ENCODE results near the gene ANAPC5.
A peak's percentile ranks its signal among the peaks of the same experiment; 100 is the strongest.
"Not testable (repeated sequence)": the region's sequence is repeated elsewhere in the genome, so short reads cannot be mapped to it uniquely, and the experiment has no call there.

The ANAPC5 gene, protein sequence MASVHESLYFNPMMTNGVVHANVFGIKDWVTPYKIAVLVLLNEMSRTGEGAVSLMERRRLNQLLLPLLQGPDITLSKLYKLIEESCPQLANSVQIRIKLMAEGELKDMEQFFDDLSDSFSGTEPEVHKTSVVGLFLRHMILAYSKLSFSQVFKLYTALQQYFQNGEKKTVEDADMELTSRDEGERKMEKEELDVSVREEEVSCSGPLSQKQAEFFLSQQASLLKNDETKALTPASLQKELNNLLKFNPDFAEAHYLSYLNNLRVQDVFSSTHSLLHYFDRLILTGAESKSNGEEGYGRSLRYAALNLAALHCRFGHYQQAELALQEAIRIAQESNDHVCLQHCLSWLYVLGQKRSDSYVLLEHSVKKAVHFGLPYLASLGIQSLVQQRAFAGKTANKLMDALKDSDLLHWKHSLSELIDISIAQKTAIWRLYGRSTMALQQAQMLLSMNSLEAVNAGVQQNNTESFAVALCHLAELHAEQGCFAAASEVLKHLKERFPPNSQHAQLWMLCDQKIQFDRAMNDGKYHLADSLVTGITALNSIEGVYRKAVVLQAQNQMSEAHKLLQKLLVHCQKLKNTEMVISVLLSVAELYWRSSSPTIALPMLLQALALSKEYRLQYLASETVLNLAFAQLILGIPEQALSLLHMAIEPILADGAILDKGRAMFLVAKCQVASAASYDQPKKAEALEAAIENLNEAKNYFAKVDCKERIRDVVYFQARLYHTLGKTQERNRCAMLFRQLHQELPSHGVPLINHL

DNA sequence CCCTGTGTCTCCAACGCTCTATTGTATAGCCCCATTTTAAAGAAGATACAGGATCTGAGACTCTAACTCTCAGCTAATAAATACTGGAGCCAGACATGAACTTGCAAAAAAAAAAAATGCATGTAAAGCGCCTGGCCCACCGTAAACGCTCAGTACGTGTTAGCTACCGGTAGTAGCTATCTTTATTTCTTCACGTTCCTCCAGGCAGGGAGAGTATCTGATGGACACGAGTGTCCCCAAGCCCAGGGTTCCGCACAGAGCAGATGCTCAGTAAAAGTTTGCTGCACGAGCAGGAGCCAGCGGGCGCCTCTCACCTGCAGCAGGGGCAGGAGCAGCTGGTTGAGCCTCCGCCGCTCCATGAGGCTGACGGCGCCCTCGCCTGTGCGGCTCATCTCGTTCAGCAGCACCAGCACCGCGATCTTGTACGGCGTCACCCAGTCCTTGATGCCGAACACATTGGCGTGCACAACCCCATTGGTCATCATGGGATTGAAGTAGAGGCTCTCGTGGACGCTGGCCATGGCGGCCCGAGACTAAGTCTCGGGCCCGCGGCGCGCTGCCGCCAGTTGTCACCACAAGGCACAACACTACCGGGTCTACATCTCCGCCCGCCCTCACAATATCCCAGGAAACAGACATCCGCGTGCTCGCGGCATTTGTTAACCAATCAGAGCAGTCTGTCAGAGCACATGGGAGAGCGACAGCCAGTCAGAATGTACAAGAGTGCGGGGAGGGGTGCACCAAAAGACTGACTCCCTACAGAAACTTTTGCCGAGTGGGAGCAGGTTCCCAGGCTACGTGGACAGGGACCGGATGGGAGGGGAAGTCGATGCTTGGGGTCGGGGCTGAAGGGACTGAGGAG, at the start of gene ANAPC5:
TSS of gene ANAPC5 (minus strand) at position 592 of the 862 bp plus-strand sequence. CDS start at position 521, 71 bp downstream.
- peak; percentile 97 for DNase-seq

DNA sequence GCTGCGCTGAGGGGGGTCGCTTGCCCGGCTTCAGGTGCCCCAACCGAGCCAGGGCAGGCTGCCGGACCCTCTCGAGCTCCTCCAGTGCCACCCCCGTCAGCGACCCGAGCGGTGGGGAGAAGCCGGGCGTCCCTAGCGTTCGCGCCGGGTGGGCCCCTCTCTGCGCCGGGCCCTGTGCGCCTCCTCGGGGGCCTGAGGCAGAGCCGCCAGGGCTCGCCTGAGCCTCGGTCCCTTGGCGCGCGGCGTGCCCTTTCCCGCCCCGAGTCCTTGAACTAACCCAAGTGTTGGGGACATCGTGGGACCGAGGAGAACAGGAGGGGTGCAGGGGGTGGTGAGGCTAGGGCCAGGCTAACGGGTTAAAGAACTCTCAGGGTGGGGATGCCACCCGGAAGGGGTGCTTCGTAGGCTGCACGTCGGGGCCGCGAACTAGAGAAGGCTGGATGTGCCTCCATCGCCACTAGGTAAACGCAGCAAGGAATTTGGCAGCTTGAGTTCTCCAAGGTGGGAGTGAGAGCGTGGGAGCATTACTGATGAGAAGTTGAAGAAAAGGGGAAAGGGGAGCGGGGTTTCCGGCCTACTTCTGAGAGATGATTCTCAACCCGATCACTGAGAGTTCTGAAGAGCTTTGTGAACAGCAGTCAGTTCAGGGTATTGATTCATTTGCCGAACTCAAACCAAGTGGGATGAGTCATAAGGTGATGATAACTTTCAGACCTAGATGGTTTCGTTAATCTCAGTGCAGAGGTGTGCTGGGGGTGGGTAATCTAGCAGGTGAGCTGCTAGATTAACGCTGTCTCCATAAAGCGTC, 48.3 kb upstream of the ANAPC5 start:
- DNase-seq: peak; percentile 22

DNA sequence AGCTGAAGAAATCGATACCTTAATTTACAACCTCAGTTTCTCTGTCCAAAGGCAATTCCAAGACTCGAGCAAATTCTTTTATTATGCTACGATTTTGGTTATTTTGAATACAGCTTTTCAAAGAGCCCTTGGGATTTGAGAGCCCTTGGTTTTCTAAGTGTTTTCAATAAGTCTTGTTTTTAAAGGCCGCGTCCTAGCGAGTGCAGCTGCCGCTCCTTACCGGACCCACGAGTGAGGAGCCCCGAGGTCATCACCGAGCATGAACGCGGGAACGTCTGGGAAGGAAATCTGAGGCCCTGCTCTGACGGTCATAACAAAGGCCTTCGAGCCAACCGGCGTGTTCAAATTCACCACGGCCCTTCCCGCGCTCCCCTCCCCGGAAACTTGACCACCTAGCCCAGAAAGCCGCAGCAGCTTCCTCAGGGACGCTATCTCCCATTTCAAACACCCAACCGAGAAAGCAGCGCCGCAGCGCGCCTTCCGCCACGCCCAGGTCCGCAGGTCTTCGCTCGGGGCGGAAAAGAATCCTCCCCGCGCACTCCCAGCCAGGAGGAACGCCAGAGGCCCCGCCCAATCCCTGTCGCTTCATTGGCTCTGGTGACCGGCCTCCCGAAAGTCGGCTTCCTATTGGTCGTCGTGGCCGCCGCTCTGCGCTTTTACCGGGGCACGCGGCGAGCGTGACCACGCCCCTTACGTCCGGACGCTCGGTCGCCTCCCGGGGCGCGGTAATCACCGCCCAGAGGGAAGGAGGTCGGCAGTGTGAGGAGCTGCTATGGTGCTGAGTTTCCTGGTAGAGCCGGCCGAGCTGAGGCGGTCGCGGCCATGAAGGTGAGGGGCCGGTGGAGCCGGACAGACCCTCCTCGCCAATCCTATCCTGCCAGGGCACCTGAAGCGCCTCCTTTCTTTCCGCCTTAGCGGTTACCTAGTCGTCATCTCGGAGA, 47.5 kb upstream of the ANAPC5 start, which contains the start of gene RNF34:
TSS of gene RNF34 (plus strand) at position 728 of the 941 bp plus-strand sequence. CDS start at position 823, 95 bp downstream.
- DNase-seq: peak; percentile 98

DNA sequence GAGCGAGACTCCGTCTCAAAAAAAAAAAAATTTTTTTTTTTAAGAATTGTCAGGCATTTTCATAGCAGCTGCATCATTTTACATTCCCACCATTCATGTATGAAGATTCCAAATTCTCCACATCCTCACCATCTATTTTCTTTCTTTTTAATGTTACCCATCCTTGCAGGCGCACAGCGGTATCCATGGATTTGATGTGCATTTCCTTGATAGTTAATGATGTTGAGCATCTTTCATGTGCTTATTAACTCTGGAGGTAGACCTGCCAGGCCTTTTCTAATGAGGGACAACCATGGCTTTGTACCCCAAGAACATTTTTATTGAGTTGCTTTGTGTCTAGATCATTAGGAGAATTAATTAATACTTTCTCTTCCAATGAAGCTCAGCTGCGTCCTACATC, 46.1 kb upstream of the ANAPC5 start:
- no peak for DNase-seq

DNA sequence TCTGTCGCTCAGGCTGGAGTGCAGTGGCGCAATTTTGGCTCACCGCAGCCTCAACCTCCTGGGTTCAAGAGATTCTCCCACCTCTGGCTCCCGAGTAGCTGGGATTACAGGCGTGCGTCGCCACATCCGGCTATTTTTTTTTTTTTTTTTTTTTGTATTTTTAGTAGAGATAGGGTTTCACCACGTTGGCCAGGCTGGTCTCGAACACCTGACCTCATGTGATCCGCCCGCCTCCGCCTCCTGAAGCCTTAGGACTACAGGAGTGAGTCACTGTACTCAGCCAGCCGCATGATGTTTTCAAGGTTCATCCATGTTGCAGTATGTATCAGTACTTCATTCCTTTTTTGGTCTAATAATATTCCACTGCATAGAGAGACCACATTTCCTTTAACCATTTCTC, 45.3 kb upstream of the ANAPC5 start:
- no peak for DNase-seq

GRCh38 chr12:121392325-121392716, 40.1 kb upstream of the ANAPC5 start:
- no peak for DNase-seq

- DNase-seq: no peak
Measured at GRCh38 chr12:121391619-121392324, 39.6 kb upstream of the ANAPC5 start.

DNA sequence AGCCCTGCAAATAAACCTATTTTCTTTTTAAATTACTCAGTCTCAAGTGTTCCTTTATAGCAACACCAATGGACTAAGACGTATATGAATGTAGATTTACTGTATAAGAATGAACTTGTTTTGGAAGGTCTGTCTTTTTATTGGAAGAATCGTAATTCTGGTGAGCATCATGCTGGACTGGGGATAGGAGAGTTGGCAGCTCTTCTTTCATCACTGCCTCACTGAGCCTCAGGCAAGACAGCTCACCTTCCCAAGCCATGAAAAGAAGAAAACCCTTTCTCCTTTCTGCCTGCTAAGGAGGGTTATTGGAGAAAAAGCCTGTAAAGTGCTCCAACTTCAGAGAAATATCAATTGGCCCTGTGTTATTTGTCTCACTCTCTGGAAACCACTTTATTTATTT, 38.6 kb upstream of the ANAPC5 start:
- DNase-seq: no peak

- no peak for DNase-seq
Measured at GRCh38 chr12:121388421-121388981, 36.3 kb upstream of the ANAPC5 start.

- not testable (repeated sequence) for DNase-seq
Measured at GRCh38 chr12:121384891-121385290, 32.7 kb upstream of the ANAPC5 start.

DNA sequence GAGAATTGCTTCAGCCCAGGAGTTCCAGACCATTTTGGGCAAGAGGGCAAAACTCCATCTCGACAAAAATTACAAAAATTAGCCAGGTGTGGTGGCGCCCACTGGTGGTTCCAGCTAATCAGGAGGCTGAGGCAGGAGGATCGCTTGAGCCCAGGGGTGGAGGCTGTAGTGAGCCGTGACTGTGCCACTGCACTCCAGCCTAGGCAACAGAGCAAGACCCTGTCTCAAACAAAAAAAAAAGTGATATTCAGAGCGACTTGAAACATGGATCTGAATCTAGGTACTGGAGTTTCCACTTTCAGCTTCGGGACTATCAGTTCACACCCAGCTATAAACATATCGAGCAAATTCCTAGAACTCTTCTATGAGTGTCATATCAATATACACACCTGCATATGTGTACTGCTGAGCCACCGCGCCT, 31.4 kb upstream of the ANAPC5 start:
- DNase-seq: no peak

DNA sequence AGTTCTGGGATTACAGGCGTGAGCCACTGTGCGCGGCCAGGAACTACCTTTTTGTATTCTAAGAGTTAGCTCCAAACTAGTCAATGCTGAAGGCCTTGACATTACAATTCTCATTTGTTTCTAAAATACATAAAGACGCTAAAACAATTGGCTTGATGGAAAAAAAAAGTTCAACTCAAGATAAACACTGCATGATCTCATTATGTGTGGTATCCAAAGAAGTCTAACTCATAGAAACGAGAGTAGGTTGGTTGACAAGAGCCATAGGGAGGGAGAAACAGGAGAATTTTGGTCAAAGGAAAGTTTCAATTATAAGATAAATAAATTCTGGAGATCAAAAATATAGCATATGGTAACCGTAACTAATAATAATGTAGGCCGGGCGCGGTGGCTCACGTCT, 27.7 kb upstream of the ANAPC5 start:
- no peak for DNase-seq

GRCh38 chr12:121378736-121379135, 26.5 kb upstream of the ANAPC5 start:
- no peak for DNase-seq

DNA sequence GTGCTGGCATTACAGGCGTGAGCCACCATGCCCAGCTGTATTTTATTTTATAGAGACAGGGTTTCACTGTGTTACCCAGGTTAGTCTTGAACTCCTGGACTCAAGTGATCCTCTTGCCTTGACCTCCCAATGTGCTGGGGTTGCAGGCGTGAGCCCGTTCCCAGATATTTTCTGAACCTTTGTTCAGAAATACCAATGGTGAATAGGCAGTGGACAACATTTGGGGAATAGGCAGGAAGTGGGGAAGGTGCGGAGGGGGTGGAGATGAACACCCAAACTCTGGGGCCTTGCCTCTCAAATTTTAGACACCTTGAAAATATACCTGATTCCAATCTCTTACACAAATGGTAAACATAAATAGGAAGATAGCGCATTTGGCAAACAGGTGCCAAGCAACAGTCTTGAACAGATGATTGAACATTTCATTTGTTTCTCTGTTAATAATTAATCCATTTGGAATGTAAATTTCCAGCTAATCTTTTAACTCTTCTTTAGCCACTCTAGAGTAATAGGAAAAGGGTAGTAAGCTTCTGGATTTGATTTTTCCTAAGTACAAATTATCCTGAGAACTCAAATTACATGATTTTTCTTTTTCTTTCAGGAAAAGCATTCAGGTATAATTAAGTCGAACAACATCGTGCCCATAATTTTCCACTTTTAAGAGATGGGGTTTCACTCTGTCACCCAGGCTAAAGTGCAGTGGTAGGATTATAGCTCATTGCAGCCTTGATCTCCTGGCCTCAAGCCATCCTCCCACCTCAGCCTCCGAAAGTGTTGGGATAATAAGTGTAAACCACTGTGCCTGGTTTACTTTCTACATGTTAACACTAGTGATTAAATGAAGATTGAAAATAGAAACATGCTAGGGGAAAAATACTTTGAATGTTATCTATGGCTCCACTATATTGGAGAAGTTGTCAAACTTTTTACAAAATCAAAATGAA, 24.8 kb upstream of the ANAPC5 start:
- DNase-seq: no peak

DNA sequence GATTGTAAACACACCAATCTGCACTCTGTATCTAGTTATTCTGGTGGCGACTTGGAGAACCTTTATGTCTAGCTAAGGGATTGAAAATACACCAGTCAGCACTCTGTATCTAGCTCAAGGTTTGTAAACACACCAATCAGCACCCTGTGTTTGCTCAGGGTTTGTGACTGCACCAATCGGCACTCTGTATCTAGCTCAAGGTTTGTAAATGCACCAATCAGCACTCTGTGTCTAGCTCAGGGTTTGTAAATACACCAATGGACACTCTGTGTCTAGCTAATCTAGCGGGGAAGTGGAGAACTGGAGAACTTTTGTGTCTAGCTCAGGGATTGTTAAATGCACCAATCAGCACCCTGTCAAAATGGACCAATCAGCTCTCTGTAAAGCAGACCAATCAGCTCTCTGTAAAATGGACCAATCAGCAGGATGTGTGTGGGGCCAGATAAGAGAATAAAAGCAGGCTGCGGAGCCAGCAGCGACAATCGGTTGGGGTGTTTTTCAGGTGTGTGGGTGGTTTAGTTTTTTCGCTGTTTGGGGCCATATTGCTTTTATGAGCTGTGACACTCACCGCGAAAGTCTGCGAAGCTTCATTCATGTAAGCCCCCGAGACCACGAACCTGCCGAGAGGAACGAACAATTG, 22.9 kb upstream of the ANAPC5 start:
- DNase-seq: not testable (repeated sequence)

DNA sequence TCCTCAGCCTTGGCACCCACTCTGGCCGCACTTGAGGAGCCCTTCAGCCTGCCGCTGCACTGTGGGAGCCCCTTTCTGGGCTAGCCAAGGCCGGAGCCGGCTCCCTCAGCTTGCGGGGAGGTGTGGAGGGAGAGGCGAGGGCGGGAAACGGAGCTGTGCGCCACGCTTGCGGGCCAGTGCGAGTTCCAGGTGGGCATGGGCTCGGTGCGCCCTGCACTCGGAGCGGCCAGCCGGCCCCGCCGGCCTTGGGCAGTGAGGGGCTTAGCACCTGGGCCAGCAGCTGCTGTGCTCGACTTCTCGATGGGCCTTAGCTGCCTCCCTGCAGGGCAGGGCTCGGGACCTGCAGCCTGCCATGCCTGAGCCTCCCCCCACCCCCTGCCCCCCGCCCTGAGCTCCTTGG, 22.1 kb upstream of the ANAPC5 start:
- DNase-seq: not testable (repeated sequence)

DNA sequence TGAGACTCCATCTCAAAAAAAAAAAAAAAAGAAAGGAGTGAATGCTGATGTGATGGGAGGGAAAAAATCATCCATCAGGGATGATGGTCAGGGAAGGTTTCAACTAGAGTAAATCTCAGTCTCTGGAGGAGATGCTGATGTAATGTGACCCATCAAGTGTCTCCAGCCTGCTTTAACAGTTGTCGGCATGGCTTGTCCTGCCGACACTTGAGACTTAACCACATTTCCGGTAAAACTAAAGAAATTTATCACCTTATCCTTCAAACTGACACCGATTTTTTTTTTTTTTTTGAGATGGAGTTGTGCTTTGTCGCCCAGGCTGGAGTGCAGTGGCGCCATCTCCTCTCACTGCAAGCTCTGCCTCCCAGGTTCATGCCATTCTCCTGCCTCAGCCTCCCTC, 21.5 kb upstream of the ANAPC5 start:
- no peak for DNase-seq

- no peak for DNase-seq
Measured at GRCh38 chr12:121371404-121371803, 19.2 kb upstream of the ANAPC5 start.

Data from midbrain (tissue), 1 donor.